HepG2 (cell line): Measurements from ENCODE around the gene GNB3. TPM values are rescaled to one million over a fixed set of nuclear protein-coding genes. Genes with fewer than 3 reads are reported as not detected.

ENCODE experiments used
- ATAC-seq: fragments of 200-7000 bp; cut with Tn5 transposase; 3 replicates; pipeline ENCODE4 v1.9.1; 2020; ENCODE audit warnings: mild to moderate bottlenecking, moderate library complexity
- BruUV-seq: library from RNA; stranded (reverse); fragments of 400-500 nt; replicated peaks from 2 replicates; lab custom pipeline; 2021; lab: Mats Ljungman, UMichigan
- CTCF ChIA-PET: fragments of 300-600 bp; formaldehyde crosslinking; extraction: SDS; loops from one replicate; lab custom pipeline; 2021; ENCODE audit warnings: low total read pairs, inconsistent platforms, low intra/inter-chr PET ratio; lab: Yijun Ruan, JAX
- POLR2A ChIA-PET: fragments of 350-600 bp; sonication (Branson Sonifier 250); formaldehyde crosslinking; loops from one replicate; lab custom pipeline; 2020; ENCODE audit warnings: antibody characterized with exemption, inconsistent platforms; lab: Yijun Ruan, JAX
- DNase-seq: peaks from one replicate; pipeline ENCODE4 v3.0.0-alpha.2; 2015; ENCODE audit warnings: low spot score
- FAIRE-seq: peaks from 3 replicates; lab custom pipeline; 2011; peaks lifted over from hg19 to GRCh38; lab: Jason Lieb, UNC
- H2AFZ ChIP-seq: one replicate; pipeline ENCODE4 v1.6.1; 2011; ENCODE audit warnings: low read length, inconsistent platforms
- H3K27ac ChIP-seq: fragments of 300-600 bp; 3 replicates; pipeline ENCODE4 v1.8.0; 2011; ENCODE audit warnings: mixed run types, mild to moderate bottlenecking, mixed read lengths, low read length, inconsistent platforms; ENCODE audit not compliant: insufficient read depth; ENCODE audit errors: extremely low read length
- H3K27me3 ChIP-seq, 2 experiments: fragments of 200-600 bp in 1 of 2; 2 replicates in 1 of 2; 3 replicates in 1 of 2; pipeline versions ENCODE4 v1.6.0 to v1.8.0; 2011; ENCODE audit warnings: low read length in 2 of 2, mild to moderate bottlenecking in 2 of 2, moderate library complexity in 2 of 2, inconsistent platforms in 1 of 2; ENCODE audit not compliant: insufficient read depth in 2 of 2, control insufficient read depth in 1 of 2
- H3K36me3 ChIP-seq, 2 experiments: fragments of 200-600 bp in 1 of 2; replicated peaks in 1 of 2; 2 replicates in 1 of 2; 3 replicates in 1 of 2; pipeline versions ENCODE4 v1.5.1 to v1.8.0; 2011; ENCODE audit warnings: low read length in 2 of 2, inconsistent platforms in 1 of 2; ENCODE audit not compliant: insufficient read depth in 2 of 2, control insufficient read depth in 1 of 2
- H3K4me1 ChIP-seq: 2 replicates; pipeline ENCODE4 v1.5.1; 2012; ENCODE audit warnings: low read length, inconsistent platforms; ENCODE audit not compliant: insufficient read depth
- H3K4me2 ChIP-seq: 2 replicates; pipeline ENCODE4 v1.6.0; 2011; ENCODE audit warnings: low read depth, low read length, inconsistent platforms
- H3K4me3 ChIP-seq, 3 experiments: fragments of 200-600 bp in 1 of 3; sonication (generic), shearing (Covaris generic) in 1 of 3; replicated peaks in 1 of 3; 2 replicates each; pipeline ENCODE4 v1.5.1; 2011 to 2016; ENCODE audit warnings: low read length in 3 of 3, inconsistent platforms in 2 of 3, low read depth in 2 of 3, mild to moderate bottlenecking in 2 of 3, control low read depth in 1 of 3, mixed read lengths in 1 of 3; ENCODE audit not compliant: insufficient read depth in 1 of 3
- H3K79me2 ChIP-seq: one replicate; pipeline ENCODE4 v1.6.1; 2011; ENCODE audit warnings: low read length, inconsistent platforms; ENCODE audit not compliant: insufficient read depth
- H3K9ac ChIP-seq: 2 replicates; pipeline ENCODE4 v1.6.0; 2011; ENCODE audit warnings: mild to moderate bottlenecking, low read depth, low read length, inconsistent platforms; ENCODE audit not compliant: insufficient read depth
- H3K9me3 ChIP-seq: 2 replicates; pipeline ENCODE4 v1.5.1; 2012; ENCODE audit warnings: mild to moderate bottlenecking, low read length
- H4K20me1 ChIP-seq: 2 replicates; pipeline ENCODE4 v1.6.0; 2011; ENCODE audit warnings: inconsistent platforms, mild to moderate bottlenecking, low read length, moderate library complexity; ENCODE audit not compliant: insufficient read depth
- CHCHD3 ChIP-seq: sonication (generic); formaldehyde crosslinking; IDR thresholded peaks from 2 replicates; pipeline ENCODE4 v1.8.0; 2022; ENCODE audit warnings: mild to moderate bottlenecking, missing genetic modification reagents, moderate library complexity
- ELF4 ChIP-seq: sonication (generic); formaldehyde crosslinking; IDR thresholded peaks from 2 replicates; pipeline ENCODE4 v1.5.0; 2020; ENCODE audit warnings: missing genetic modification reagents, mild to moderate bottlenecking, moderate library complexity, borderline replicate concordance
- FOSL1 ChIP-seq: sonication (generic); formaldehyde crosslinking; IDR thresholded peaks from 2 replicates; pipeline ENCODE4 v1.9.0; 2021; ENCODE audit warnings: missing genetic modification reagents, borderline replicate concordance
- GABPB1 ChIP-seq: IDR thresholded peaks from 2 replicates; pipeline ENCODE4 v1.6.1; 2016; ENCODE audit warnings: mild to moderate bottlenecking, missing genetic modification reagents, moderate library complexity, missing compliant biosample characterization
- HNRNPUL1 ChIP-seq: fragments of 200-400 bp; formaldehyde crosslinking; IDR thresholded peaks from 2 replicates; pipeline ENCODE4 v1.6.1; 2017; ENCODE audit warnings: low read depth, mild to moderate bottlenecking, low read length, moderate library complexity
- IKZF4 ChIP-seq: sonication (generic); formaldehyde crosslinking; IDR thresholded peaks from 2 replicates; pipeline ENCODE4 v1.5.1; 2020; ENCODE audit warnings: borderline replicate concordance, mild to moderate bottlenecking, low read depth, missing genetic modification reagents; ENCODE audit errors: not compliant biosample characterization
- PAWR ChIP-seq: sonication (generic); formaldehyde crosslinking; IDR thresholded peaks from 2 replicates; pipeline ENCODE4 v1.4.0; 2020; ENCODE audit warnings: missing genetic modification reagents, mild to moderate bottlenecking, borderline replicate concordance
- POLR2G ChIP-seq: fragments of 200-400 bp; formaldehyde crosslinking; IDR thresholded peaks from 2 replicates; pipeline ENCODE4 v1.6.1; 2018; ENCODE audit warnings: mild to moderate bottlenecking, low read depth, low read length, moderate library complexity
- SMYD3 ChIP-seq: sonication (generic); formaldehyde crosslinking; IDR thresholded peaks from 2 replicates; pipeline ENCODE4 v1.8.1; 2023; ENCODE audit warnings: mild to moderate bottlenecking, missing genetic modification reagents
- TOE1 ChIP-seq: sonication (generic); formaldehyde crosslinking; IDR thresholded peaks from 2 replicates; pipeline ENCODE4 v1.4.0; 2020; ENCODE audit warnings: mild to moderate bottlenecking, missing genetic modification reagents
- ZFAT ChIP-seq: sonication (generic); formaldehyde crosslinking; conservative IDR thresholded peaks from 2 replicates; pipeline ENCODE4 v1.8.1; 2023; ENCODE audit warnings: missing genetic modification reagents, inconsistent platforms
- ZNF263 ChIP-seq: sonication (generic); formaldehyde crosslinking; IDR thresholded peaks from 2 replicates; pipeline ENCODE4 v1.4.0; 2020; ENCODE audit warnings: missing genetic modification reagents
- ZNF335 ChIP-seq: sonication (generic); formaldehyde crosslinking; IDR thresholded peaks from 2 replicates; pipeline ENCODE4 v1.4.0; 2020; ENCODE audit warnings: missing genetic modification reagents
- ZNF672 ChIP-seq: sonication (generic); formaldehyde crosslinking; IDR thresholded peaks from 2 replicates; pipeline ENCODE4 v1.8.1; 2022; ENCODE audit warnings: missing genetic modification reagents
- WGBS: methylation state at CpG from one replicate; pipeline ENCODE4 v1.1.6; 2017; ENCODE audit warnings: low lambda C conversion rate; 5-methylcytosine and 5-hydroxymethylcytosine counted together
- in situ Hi-C: cut with HindIII; loops from 2 replicates; pipeline ENCODE4 v1.10.0; 2017; ENCODE audit warnings: low pct_unique_long_range_greater_than_20kb; ENCODE audit not compliant: extremely low pct_ligation_motif_present
- intact Hi-C: fragments of 100-400 bp; cut with micrococcal nuclease; formaldehyde crosslinking; loops from one replicate; pipeline ENCODE4 v1.10.0; 2022; ENCODE audit not compliant: unreplicated experiment
- polyA plus RNA-seq, 8 experiments: library from polyadenylated mRNA; depleted of rRNA in 3 of 8; stranded (reverse) in 7 of 8; unstranded in 1 of 8; fragments of >200 nt; fragmentation: Illumina TruSeq in 4 of 8; extraction: Trizol in 4 of 8; gene quantifications; 2 replicates each; pipeline versions ENCODE4 v1.2.1 to v1.2.3, GENCODE V29; 2011 to 2016; ENCODE audit warnings: low read depth in 4 of 8, missing spikeins in 1 of 8, mixed read lengths in 1 of 8; ENCODE audit not compliant: insufficient read depth in 1 of 8
- total RNA-seq, 5 experiments: library from RNA; depleted of rRNA; stranded (reverse); fragments of >200 nt; fragmentation: Illumina TruSeq; extraction: Trizol; gene quantifications; 2 replicates each; pipeline ENCODE4 v1.2.3, GENCODE V29; 2016; ENCODE audit warnings: low read depth in 1 of 5
- TF ChIP-seq, protein P1 (sequence below): IDR thresholded peaks from 2 replicates; pipeline ENCODE4 v1.6.1; 2016; ENCODE audit warnings: mild to moderate bottlenecking

GNB3 gene
- total and polyA plus RNA-seq, 2 of the 13 experiments (the other 11 are each of a cell fraction or from before 2014, with no cell fraction given), result 1.3 to 3.6 TPM

DNA sequence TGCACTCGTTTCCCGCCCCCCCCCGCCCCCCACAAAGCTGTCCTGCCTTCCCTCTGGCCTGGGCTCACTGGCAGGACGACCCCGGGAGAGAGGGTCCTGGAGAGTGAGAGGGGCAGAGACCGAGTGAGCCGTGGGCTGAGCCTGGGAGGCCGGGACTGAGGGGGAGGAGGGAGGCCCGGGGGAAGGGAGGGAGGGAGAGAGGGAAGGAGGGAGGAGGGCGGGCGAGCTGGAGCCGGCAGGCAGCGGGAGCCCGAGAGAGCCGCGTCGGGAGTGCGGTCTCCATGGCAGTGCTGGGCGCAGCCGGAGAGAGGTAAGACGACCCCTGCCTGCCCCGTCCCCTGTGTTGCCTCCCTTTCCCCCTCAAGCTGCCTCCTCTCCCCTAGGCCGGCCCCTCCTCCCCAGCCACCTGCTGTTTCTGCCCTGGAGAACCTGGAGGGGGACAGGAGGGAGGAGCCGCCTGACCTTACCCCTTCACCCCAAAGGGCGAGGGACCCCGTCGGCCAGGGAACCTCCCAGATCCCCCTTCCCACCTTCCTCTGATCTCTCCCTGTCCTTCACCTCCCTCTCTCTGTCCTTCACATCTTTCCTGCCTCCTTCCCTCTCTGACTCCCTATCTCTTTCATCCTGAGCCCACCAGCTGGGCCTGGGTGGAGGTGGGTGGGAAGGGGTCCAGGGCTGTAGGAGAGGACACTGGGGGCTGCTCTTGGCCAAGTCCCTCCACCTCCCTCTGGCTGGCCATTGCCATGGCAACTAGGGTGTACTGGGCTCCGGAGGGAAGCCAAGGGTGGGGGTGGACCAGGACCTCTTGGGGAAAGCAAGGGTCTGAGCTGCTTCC, 18.9 kb upstream of the GNB3 start, which contains the start of gene GPR162 (continued):
- TF ChIP-seq ZNF672 (CRISPR knock-in tag) (no peak), GABPB1 (CRISPR knock-in tag) (peak; percentile 16; the same call in 1 of the 2 replicates), HNRNPUL1 (no peak), IKZF4 (peak; percentile 43), CHCHD3 (no peak), ZFAT (CRISPR knock-in tag) (no peak), SMYD3 (CRISPR knock-in tag) (no peak), POLR2G (peak; percentile 35), ZNF335 (no peak)

DNA sequence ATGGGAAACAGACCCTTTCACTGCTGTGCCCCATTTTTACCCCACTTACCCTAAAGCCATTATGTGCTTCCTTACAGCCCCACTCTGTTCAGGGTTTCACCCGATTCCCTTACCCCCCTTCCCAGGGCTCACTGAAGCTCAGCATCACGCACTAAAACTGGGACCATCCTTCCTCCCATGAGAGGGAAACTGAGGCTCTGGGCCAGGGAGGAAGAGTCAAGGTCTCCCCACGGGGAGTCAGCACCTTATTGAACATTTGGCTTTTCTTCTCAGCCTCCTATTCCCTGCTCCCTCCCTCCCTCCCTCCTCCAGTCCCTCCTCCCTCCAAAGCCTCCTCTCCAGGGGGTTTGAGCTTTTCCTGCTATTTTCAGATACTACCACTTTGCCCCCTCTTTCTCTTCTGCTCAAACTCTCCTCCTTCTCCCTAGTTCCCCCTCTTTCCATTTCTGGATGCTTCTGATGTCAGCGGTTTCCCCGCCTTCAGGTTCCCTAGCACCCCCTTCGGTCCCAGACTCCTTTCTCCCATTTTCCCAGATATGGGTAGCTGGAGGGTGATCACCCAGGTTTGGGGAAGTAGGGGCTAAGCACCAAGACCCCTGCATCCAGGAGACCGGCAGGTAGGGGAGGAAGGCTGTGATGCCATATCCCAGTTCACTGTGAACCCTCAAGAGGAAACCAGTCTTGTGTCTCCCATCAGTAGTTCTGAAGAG, 18.1 kb upstream of the GNB3 start:
- WGBS, result 71% methylated on average over 7 of the region's 7 CpGs
- Histone ChIP-seq H2AFZ (no peak overlapping the region), H3K79me2 (no peaks in the 10 kb centered on the region), H4K20me1 (no peaks in the 10 kb centered on the region), H3K4me3 (no peak overlapping the region), H3K36me3 (no peaks in the 10 kb centered on the region), H3K4me1 (peaks cover 42% of the 10 kb centered on the region), H3K27ac (no peak overlapping the region), H3K9ac (no peak overlapping the region), H3K9me3 (no peaks in the 10 kb centered on the region), H3K4me2 (no peak overlapping the region), H3K27me3 (peaks cover 5 to 24% of the 10 kb centered on the region in 2 experiments; a peak in 4 of 5 replicates)
- DNase-seq (no peak), FAIRE-seq (no peak), ATAC-seq (no peak)
- TF ChIP-seq, protein P1, sequence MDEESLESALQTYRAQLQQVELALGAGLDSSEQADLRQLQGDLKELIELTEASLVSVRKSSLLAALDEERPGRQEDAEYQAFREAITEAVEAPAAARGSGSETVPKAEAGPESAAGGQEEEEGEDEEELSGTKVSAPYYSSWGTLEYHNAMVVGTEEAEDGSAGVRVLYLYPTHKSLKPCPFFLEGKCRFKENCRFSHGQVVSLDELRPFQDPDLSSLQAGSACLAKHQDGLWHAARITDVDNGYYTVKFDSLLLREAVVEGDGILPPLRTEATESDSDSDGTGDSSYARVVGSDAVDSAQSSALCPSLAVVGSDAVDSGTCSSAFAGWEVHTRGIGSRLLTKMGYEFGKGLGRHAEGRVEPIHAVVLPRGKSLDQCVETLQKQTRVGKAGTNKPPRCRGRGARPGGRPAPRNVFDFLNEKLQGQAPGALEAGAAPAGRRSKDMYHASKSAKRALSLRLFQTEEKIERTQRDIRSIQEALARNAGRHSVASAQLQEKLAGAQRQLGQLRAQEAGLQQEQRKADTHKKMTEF (CRISPR knock-in tag), result no peak
- TF ChIP-seq ZNF263 (CRISPR knock-in tag) (peak; percentile 52; the same call in 1 of the 2 replicates), PAWR (no peak), TOE1 (no peak), ELF4 (CRISPR knock-in tag) (no peak), FOSL1 (CRISPR knock-in tag) (no peak), POLR2G (peak; percentile 52)
- in situ Hi-C loops (no loop called here), intact Hi-C loops (loop anchor here (10.0 kb wide), 1 partner anchor 208 kb away; no protein-coding TSS in a partner anchor)
- BruUV-seq, result no TSS peak
- POLR2A ChIA-PET, result interaction anchor here (1.0 to 2.0 kb wide), 2 partner anchors 69 kb away, joined by 6 to 13 read pairs; partner anchors contain the start of gene MLF2
- CTCF ChIA-PET, result no interaction called here
